HG03342 (cell line): ENCODE results near the gene NT5C3A.
"Not testable (repeated sequence)": the region's sequence is repeated elsewhere in the genome, so short reads cannot be mapped to it uniquely, and the experiment has no call there.

Experiments
- ATAC-seq: cut with Tn5 transposase; IDR thresholded peaks from one replicate; pipeline ENCODE4 v1.9.1; 2021; ENCODE audit warnings: mild to moderate bottlenecking, moderate library complexity; ENCODE audit not compliant: unreplicated experiment

NT5C3A gene

DNA sequence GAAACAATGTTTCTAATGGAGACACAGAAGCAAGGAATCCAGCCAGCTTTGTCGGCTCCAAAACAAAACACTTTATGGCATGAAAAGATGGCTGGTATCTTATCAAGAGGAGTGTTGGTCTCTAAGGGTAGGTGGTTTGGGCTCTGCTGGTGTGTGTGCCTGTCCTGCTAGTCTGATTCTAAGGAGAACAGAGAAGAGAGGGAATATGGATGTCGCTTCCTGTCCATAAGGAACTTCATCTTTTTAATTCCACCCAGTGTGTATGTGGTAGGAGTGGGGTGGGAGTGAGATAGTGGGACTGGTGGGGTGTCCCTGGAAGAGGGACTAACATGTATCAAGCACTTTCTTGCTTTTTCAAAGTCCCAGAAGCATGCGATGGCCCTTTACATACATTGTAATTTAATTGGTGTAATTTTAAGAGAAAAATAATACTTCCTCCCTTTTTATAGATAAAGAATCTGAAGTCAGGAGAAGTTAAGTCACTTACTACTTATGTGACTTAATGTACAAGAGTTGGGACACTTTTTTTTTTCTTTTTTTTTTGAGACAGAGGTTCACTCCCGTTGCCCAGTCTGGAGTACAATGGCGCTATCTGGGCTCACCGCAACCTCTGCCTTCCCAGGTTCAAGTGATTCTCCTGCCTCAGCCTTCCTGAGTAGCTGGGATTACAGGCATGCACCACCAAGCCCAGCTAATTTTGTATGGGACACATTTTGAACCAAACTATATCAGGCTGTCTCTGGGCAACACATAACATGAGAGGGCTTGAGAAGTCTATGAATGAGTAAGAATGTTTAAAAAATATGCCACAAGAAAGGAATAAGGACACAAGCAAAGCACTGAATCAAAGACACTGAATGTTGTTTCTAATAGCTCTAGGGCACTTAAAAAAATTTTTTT, 18.8 kb downstream of the NT5C3A start:
- no peak for ATAC-seq

DNA sequence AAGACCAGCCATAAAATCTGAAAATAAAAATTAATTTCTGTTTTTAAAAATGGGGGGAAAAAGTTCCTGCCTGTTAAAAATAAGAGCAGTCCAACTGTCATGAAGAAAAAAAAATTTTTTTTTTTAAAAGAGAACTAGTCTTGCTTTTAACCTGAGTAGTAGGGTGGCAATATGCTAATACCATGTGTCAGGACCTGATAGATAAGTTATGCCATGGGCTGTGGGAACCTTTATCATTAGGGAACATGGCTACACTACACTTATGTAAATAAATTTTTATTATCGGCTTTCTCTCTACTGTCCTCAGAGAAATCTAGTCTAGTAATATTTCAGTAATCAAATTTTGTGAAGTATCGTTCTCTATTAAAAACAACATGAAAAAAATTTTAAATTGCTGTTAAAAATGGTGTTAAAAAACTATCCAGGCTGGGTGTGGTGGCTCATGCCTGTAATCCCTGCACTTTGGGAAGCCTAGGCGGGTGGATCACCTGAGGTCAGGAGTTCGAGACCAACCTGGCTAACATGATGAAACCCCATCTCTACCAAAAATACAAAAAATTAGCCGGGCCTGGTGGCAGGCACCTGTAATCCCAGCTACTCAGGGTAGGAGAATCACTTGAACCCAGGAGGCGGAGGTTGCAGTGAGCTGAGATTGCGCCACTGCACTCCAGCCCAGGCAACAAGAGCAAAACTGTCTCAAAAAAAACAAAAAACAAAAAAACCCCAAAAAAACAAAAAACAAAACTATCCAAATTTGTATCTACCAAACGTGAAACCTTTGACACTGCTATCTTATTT, 20.7 kb downstream of the NT5C3A start:
- no peak for ATAC-seq

DNA sequence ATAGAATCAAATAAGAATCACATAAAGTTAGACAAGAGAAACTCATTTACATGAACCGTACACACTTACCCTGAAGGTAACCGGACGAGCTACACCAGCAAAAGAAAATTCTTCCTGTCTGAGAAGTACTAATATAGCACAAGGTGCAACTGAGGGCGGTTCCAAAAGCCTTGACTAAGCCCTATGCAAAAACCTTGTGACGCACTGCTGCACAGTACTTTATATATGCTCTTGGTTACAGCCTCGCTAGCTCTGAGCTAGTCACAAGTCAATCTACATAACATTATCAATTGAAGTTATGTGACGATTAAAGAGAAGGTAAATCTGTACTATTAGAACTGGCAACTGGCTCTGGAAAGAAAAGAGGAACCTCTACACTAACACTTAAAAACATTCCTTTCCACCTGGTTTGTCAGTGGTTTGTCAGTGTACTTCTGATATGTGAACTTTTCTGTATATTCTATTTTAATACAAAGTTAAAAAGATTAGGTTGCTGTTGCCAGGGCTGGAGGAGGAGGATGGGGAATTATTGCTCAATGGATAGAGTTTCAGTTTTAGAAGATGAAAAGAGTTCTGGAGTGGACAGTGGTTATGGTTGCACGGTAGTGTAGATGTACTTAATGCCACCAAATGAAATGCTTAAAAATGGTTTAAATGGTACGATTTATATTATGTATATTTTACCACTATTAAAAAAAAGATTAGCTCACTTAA, 21.6 kb downstream of the NT5C3A start:
- peak; percentile 92 for ATAC-seq

DNA sequence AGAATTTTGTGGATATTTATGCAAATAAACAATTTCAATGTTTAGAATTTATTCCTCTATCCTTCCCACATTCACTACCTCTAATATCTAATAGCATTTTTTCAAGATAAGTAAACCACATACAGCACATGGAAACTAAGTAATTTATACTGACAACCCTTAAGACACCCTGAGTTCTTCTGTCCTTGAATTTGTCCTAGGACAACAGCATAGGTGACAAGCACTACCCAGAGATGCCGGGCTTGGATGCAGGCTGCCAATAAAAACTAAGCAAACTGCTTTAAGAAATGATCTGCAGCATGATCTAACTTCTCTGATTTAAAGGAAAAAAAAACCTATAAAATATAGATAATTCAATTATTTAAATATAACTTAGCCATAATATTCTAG, 22.7 kb downstream of the NT5C3A start:
- no peak for ATAC-seq

DNA sequence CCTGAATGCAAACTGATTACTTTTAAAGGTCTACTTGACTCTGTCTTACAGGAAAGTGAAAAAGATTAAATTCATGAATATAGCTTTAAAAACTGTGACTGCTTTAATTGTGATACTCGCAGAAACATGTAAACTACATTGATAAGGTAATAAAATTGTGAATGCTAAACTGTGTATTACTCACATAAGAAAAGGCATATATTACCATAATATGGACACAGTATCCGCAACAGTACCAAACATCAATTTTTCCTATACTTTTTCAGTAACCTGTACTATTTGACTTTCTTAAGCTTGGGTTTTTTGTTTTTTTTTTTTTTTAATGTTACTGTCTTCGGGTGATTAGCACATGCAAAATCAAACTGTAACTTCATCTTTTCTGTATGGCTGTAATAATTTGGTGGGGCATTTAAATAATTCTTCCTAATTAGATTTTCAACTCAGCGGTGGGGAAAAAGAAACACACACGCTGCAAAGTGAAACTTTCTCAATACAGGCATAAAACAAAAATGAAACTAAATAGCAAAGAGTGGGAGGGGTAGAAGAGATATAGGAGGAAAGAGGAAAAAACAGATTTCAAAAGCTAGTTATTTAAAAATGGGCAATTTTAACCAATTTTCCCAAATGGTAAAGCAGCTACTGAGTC, 23.2 kb downstream of the NT5C3A start:
- ATAC-seq: peak; percentile 37

DNA sequence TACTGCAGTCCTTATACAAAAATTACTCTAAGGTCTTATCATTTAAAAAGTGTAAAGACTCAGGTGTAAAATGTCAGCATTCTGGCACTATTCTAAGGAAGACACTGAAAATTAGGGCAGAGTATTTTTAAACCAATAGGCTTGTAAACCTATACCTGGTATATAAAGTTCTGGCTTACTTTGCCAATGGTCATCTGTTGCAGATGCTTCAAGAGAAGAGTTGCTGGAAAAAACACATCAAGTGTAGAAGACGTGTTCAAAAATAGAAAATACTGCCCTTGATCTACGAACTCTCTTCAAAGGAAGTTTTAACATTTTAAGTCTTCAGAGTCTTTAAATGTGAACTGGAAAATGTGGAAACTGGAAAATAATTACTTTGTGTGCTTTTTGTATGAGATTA, 23.9 kb downstream of the NT5C3A start:
- no peak for ATAC-seq

DNA sequence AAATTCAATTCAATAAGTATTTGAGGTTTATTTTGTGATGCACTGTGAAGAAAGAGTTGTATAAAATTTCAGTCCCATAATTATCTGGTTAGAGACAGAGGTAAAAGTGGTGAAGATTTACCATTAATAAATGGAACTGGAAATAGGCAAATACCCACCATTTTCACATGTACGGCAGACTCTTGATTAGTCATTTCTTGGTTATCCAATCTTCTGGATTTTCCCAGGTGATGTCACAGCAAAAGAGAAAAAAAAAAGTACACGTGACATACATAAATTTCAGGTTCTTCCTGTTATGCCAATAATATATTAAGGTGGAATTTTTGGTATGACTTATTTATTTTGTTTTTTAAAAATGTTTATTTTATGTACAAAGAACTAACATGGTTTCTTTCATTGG, 26.8 kb downstream of the NT5C3A start:
- ATAC-seq: no peak

DNA sequence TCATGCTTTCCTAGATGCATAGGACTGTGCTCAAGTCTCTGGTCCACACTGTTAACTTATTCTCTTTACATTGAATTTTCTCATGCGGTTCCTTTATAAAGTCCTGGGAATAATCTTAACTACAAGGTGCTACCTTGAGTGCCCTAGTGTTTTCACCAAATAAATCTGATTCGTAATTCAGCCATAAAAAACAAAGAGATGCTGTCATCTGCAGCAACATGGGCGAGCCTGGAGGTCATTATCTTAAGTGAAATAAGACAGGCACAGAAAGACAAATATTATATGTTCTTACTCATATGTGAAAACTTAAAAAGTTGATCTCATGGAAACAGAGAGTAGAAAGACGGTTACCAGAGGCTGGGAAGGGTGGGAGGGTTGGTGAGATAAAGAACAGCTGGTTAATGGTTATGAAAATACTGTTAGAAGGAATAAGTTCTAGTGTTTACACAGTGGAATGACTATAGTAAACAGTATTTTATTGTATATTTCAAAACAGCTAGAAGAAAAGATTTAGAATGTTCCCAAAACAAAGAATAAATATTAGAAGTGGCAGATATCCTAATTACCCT, 38.3 kb downstream of the NT5C3A start:
- ATAC-seq: no peak

DNA sequence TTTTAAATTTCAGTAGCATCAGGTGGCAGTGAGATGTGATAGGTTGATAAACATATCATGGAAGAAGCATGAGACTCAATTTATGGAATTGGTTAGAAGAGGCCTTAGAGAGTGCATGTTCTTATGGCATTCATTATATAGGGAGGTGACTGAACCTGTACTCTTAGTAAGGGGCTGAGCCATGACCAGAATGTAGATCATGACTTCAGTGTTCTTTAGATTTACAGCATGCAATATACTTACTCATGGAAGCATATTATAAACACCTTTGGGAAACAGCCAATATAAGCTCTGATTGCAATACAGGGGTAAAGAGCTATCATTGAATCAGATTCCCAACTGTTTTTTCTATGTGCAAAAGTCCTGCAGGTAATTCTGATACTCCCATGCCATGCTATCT, 50.2 kb downstream of the NT5C3A start:
- ATAC-seq: no peak

DNA sequence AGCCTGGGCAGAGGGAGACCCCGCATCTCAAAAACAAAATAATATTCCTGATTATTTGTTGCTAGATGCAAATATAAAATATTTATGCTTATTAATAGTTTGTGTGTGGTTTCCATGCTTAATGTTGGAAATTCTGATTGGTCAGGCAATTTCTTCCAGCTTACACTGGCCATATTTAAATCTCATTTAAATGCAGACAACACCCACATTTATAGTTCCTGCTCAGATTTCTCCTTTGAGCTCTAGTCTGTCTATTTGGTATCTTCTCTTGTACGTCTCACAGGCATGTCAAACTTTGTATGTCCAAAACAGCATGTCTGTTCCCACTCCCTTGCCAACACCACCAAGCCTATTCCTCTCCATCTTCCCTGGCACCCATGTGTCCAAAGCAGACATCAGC, 52.8 kb downstream of the NT5C3A start:
- ATAC-seq: no peak

DNA sequence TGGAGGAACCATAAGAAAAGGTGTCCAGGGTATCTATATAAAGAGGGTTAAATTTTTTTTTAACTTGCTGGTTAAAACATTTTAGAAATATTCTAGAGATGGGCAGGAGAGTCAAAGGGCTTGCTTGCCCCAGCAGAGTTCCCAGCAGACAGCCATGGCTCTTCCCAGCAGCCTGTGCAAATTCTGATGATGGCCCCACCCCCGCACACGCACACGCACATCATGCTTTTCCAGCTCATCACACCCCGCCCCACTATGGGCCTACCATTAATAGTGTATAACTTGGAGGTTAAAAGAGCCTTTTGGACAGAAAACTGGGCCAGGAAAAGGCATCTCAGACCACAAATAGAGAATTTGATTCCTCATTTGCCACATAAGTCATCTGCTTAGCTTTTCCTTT, 56.9 kb downstream of the NT5C3A start:
- not testable (repeated sequence) for ATAC-seq

DNA sequence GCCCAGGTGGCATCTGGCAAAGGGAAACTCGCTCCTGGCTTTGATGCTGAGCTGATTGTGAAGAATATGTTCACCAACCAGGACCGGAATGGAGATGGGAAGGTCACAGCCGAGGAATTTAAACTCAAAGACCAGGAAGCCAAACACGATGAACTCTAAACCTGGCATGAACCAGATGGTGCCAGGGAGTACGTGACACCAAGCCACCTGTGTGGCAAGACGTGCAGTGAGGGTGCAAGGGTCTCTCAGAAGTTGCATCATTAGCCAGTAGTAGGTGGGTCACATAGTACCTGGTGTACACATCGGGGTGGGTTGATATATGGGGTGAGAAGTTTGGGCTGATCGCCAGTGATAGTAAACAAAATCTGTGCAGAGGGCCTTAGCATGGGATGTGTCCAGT, 57.4 kb downstream of the NT5C3A start:
- ATAC-seq: not testable (repeated sequence)

DNA sequence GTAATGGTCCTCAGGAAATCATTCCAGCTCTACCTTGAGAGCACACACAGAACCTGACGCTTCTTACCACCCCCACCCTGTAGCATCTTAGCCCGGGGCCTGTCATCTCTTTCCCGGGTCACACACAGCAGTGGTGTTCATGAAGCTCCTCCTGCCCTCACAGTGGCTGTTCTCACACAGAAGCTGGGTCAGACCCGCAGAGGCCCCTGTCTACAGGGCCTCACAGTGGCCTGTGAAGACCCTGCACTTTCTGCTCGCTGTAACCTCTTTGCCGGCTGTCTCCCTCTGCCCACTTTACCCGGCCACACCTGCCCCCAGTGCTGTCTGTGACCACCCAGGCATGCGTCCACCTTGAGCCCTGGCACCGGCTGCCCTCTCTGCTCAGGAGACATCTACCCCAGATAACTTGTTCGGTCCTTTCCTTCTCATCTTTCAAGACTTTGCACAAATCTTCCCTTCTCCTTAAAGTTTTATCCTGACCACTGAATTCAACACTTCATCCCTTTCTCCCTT, 58.4 kb downstream of the NT5C3A start:
- not testable (repeated sequence) for ATAC-seq

DNA sequence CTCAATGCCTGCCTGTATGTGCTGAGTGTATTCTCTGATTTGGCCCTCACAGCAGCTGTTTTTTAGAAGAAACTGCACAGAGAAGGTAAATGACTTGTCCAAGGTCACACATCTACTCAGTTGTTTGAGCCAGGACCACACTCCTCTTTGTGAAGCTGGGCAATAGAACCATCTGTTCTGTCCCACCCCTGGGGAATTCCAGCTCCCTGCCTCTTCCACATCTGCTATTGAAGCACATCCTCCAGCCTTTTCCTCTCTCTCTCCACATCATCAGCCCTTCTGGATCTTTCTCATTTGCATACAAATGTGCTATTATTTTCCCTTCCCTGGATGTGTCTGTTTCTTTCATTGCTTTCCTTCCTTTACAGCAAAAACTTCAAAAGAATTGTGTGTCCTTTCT, 59.5 kb downstream of the NT5C3A start:
- not testable (repeated sequence) for ATAC-seq

DNA sequence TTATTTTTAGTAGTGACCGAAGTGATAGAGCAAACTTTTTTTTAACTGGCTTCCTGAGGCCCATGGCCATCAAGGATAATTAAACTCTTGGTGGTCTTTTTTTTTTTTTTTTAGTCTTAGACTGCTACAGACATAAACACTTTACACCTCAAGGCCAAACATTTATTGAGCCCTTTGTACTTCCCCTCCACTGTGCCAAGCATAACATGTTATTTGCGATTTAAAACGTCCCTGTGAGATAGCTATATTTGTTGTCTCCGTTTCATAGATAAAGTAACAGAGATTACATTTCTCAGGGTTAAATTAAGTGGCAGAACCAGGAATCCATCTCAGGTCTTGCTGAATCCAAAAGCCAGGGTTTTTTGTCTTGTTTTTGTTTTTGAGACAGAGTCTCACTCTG, 63.2 kb downstream of the NT5C3A start:
- ATAC-seq: not testable (repeated sequence)

DNA sequence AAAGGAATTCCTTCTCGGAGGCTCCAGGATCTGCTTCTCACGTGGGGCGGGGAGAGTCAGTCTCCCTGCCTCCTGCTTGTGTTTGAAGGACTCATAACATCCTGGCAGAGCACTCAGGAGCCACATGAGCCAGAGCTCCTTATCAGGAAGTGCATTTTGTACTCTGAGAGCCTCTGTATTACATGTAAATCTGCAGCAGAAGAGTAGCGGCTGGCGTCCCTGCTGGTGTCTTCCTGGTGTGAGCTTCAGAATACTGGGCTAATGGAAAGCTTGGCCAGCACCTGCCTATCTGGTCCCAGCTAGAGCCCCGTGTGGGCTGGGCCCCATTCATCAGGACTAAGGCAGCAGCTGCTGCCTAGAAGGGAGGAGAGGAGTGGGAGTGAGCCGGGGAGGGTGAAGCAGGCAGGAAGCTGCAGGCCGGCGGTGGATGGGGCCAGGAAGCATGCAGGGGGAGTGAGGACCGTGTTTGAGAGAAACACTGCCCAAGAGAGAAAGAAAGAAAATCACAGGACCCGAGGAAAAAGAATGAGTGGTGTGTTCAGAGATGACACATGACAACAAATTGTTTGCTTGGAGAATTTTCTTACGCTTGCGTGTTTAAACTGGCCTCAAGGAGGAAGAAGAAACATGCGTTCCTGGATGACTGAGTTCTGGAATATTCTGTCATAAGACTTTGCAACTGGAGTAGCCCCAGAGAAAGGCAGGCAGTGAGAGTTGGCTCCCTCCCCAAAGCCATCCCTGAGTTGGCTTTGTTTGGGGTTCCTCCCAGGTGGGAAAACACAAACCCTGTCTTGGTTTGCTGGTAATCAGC, 64.0 kb downstream of the NT5C3A start:
- peak; percentile 69 for ATAC-seq

DNA sequence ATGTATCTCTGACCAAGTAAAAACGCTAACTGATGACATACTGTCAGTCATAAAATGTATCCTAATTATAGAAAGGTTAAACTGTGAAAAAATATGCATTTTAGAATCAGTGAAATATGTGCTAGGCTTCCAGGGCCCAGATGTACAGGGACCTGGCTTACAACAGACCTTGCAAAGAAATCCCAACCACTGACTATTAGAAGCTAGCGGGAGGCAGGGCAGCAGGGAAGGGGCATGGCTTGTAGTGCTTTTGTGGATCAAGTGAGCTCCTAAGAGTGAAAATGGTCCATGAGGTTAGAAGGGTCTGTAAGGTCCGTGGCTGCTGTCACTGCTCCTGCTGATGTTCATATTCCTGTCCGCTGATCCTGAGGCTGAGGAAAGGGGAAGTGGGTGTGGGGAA, 64.6 kb downstream of the NT5C3A start:
- peak; percentile 20 for ATAC-seq

DNA sequence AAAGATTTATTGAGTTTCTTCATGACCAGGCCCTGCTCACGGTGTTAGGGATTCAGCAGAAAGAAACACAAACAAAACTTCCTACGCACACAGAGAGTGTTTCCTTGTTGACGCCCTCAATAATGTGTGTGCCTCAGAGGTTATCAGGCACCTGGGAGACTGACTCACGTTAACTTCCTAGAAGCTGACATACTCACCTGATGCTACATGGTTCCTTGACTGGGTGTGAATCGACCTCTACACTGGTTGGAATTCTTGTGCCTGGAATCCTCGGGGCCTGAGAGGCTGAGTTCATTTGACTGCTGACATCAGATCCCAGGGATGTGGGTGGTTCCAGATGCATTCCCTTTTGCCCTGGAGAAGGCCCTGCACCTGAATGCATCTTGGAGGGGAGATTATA, 69.8 kb downstream of the NT5C3A start:
- not testable (repeated sequence) for ATAC-seq

DNA sequence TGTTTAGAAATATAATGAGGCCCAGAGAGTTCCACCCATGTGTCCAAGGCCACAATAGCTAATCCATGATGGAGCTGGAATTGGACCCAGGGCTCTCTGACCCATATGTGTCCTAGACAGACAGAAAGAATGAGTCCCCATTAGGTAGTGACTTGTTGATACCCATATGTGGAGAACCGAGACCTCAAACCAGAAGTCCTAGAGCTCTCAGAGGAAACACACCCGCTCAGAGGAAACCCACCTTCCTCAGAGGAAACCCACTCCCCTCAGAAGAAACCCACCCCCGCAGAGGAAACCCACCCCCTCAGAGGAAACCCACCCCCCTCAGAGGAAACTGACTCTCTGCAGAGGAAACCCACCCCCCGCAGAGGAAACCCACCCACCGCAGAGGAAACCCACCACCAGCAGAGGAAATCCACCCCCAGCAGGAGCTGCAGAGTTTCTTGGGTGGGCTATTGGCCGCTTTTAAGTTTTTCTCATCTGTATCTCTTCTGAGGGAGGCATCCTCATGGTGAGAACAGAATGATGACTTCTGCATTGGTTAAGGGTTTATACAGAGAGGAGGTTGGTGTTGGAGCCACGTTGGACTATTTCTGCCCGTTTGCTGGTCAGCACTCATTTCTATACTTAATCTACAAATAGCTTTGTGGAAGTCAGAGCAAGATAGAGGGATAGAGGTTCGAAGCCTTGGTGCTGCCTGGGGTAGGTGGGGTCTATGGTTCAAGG, 70.4 kb downstream of the NT5C3A start:
- not testable (repeated sequence) for ATAC-seq
